Stimulated activated CD4-positive, alpha-beta T cell treated with anti-CD3 and anti-CD28 coated beads, TNF-alpha, amount 100 ng/mL, for 48 hours (primary cell): ENCODE measurements around the gene ALKBH3.

Source experiments
- DNase-seq, 3 donors: peaks; one replicate each; pipeline ENCODE4 v3.0.0-alpha.2; 2020; ENCODE audit warnings: low read depth in 3 of 3

Gene ALKBH3

GRCh38 chr11:43894546-43894945 lies 13.9 kb downstream of the ALKBH3 start:
- DNase-seq = no peak

GRCh38 chr11:43895601-43896000 lies 15.0 kb downstream of the ALKBH3 start:
- DNase-seq = no peak

- DNase-seq = no peak
Observed at GRCh38 chr11:43898574-43898973, 17.9 kb downstream of the ALKBH3 start.

- DNase-seq = no peak
Observed at GRCh38 chr11:43899094-43899493, 18.5 kb downstream of the ALKBH3 start.

- DNase-seq = no peak
Observed at GRCh38 chr11:43901551-43901950, 20.9 kb downstream of the ALKBH3 start.

GRCh38 chr11:43903078-43903477 lies 22.4 kb downstream of the ALKBH3 start:
- no peak for DNase-seq

- DNase-seq = no peak
Observed at GRCh38 chr11:43903969-43904368, 23.3 kb downstream of the ALKBH3 start.

- DNase-seq = no peak
Observed at GRCh38 chr11:43904742-43905535, 24.3 kb downstream of the ALKBH3 start.

GRCh38 chr11:43905813-43906241 lies 25.2 kb downstream of the ALKBH3 start:
- no peak for DNase-seq

- DNase-seq = no peak
Observed at GRCh38 chr11:43907028-43907975, 26.7 kb downstream of the ALKBH3 start.

GRCh38 chr11:43908191-43908590 lies 27.6 kb downstream of the ALKBH3 start:
- no peak for DNase-seq

- no peak for DNase-seq
Observed at GRCh38 chr11:43908683-43909082, 28.1 kb downstream of the ALKBH3 start.

GRCh38 chr11:43913829-43914380 lies 33.3 kb downstream of the ALKBH3 start:
- DNase-seq = no peak

- no peak for DNase-seq
Observed at GRCh38 chr11:43914466-43914865, 33.8 kb downstream of the ALKBH3 start.

- DNase-seq = no peak
Observed at GRCh38 chr11:43916621-43917020, 36.0 kb downstream of the ALKBH3 start.

GRCh38 chr11:43917851-43918250 lies 37.2 kb downstream of the ALKBH3 start:
- DNase-seq = no peak

GRCh38 chr11:43918662-43919061 lies 38.0 kb downstream of the ALKBH3 start:
- DNase-seq = no peak

GRCh38 chr11:43919852-43920597 lies 39.4 kb downstream of the ALKBH3 start:
- no peak for DNase-seq

GRCh38 chr11:43920598-43921419 lies 40.2 kb downstream of the ALKBH3 start:
- DNase-seq = no peak

GRCh38 chr11:43921561-43922294 lies 41.1 kb downstream of the ALKBH3 start:
- DNase-seq = no peak
